ENCODE results near the gene CCDC177.

CCDC177 gene

GRCh38 chr14:69538766-69539165 lies 35.9 kb downstream of the CCDC177 start:
- TF ChIP-seq CTCF (conservative IDR thresholded peaks at IDR 0.05), result no peak

GRCh38 chr14:69537900-69538299 lies 36.8 kb downstream of the CCDC177 start:
- no peak for TF ChIP-seq CTCF (conservative IDR thresholded peaks at IDR 0.05)
- H3K27ac ChIP-seq, result no peak overlapping the region

More at GRCh38 chr14:69538766-69539165, 35.9 kb downstream of the CCDC177 start:
- H3K27ac ChIP-seq, result no peak overlapping the region

GRCh38 chr14:69536971-69537370 lies 37.7 kb downstream of the CCDC177 start:
- no peak overlapping the region for H3K27ac ChIP-seq
- no peak for TF ChIP-seq CTCF (conservative IDR thresholded peaks at IDR 0.05)

- peak; percentile 89 for TF ChIP-seq CTCF (conservative IDR thresholded peaks at IDR 0.05)
- H3K27ac ChIP-seq, result no peak overlapping the region
Observed at GRCh38 chr14:69535230-69535848, 39.3 kb downstream of the CCDC177 start.

- TF ChIP-seq CTCF (conservative IDR thresholded peaks at IDR 0.05), result no peak
- H3K27ac ChIP-seq, result peak overlapping the region; percentile 40
Observed at GRCh38 chr14:69532561-69533340, 41.9 kb downstream of the CCDC177 start.

GRCh38 chr14:69531135-69531534 lies 43.5 kb downstream of the CCDC177 start:
- TF ChIP-seq CTCF (conservative IDR thresholded peaks at IDR 0.05), result no peak
- peak overlapping the region; percentile 21 for H3K27ac ChIP-seq

- peak overlapping the region; percentile 21; the same call in 1 of the 2 replicates for H3K27ac ChIP-seq
- TF ChIP-seq CTCF (conservative IDR thresholded peaks at IDR 0.05), result no peak
Observed at GRCh38 chr14:69530095-69530494, 44.6 kb downstream of the CCDC177 start.

Measured in VCaP (cell line).